Renal cortical epithelial cell (primary cell): ENCODE data around the gene FAM13A. TPM values are rescaled to one million over a fixed set of nuclear protein-coding genes. Genes with fewer than 3 reads are reported as not detected.
"Not testable (repeated sequence)": the region's sequence is repeated elsewhere in the genome, so short reads cannot be mapped to it uniquely, and the experiment has no call there.

ENCODE experiments used
- DNase-seq: peaks from one replicate; pipeline ENCODE4 v3.0.0-alpha.2; 2011; ENCODE audit warnings: low read depth
- total RNA-seq: library from RNA; depleted of rRNA; stranded (reverse); fragments of >200 nt; gene quantifications from 2 replicates; pipeline ENCODE4 v1.2.3, GENCODE V29; 2014

Gene FAM13A
- total RNA-seq = 5.0 and 22.9 TPM in 2 replicates

- peak; percentile 99 for DNase-seq
Measured at GRCh38 chr4:89056953-89057398, at the start of gene FAM13A. FAM13A (minus strand) TSS chr4:89057185; CDS start chr4:89056964, 221 bp downstream.

- DNase-seq = no peak
Measured at GRCh38 chr4:89105726-89106125, 48.7 kb upstream of the FAM13A start.

DNA sequence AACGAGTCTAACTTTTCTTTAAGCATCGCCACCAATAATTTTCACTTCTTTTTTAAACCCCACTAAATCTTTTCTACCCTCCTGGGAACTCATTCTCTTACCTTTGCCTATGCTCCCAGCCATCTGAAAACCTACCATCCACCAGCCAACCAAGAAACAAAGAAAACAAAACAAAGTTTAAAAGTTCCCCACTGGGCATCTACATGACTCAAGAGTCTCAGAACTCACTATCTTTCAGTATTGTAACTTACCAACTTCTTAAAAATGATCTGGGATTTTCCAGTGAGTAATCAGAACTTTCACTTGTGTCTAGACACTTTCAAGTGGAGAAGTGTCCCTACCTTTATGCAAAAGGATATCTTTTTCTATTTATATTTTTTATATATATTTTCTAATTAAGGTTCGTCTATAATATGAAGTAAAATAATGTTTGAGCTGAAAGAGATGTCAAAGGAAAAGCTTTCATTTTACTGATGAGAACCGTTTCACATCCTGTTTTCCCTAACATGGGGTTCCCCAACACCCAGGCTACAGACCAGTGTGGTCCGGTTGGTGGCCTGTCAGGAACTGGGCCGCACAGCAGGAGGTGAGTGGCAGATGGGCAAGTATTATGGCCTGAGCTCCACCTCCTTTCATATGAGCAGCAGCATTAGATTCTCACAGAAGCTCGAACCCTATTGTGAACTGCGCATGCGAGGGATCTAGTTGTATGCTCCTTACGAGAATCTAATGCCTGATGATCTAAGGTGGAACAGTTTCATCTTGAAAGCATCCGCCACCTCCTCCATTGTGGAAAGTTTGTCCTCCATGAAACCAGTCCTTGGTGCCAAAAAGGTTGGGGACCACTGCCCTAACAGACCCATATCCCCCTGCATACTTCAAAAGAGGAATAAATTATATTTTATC, 44.5 kb upstream of the FAM13A start:
- DNase-seq = no peak

DNA sequence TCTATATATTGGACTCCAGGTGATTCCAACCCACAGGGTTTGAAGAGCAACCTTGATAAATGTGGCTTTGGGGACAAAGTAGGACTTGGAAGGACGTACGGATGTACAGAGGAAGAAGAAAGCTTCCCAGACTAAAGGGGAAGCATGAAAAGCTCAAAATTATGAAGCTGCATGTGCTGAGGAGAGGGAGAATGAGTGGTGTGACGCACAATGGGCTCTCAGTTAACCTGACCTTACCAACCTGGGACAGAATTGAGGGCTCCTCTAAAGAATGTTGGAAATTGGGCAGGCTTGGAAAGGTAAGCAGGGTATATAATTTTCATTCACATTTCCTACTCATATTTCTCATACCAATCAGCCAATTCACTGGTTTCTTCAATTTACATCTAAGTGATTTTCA, 43.9 kb upstream of the FAM13A start:
- no peak for DNase-seq

DNA sequence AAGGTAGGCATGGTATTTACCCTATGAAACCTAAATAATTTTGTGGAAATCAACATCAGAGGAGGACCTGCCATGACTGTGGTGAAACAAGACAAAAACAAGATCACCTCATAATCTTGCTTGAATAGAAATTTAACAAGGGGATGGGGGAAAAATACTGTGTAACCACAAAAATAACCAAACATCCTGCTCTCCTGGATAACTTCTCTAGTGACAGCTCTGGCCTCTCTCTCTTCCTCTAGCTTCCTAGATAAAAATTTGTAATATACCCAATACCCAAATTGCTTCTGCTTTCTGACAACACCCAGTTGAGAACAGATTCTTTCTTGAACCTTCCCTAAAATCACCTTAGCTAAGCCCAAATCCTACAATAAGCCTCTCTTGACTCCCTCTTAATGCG, 42.5 kb upstream of the FAM13A start:
- no peak for DNase-seq

DNA sequence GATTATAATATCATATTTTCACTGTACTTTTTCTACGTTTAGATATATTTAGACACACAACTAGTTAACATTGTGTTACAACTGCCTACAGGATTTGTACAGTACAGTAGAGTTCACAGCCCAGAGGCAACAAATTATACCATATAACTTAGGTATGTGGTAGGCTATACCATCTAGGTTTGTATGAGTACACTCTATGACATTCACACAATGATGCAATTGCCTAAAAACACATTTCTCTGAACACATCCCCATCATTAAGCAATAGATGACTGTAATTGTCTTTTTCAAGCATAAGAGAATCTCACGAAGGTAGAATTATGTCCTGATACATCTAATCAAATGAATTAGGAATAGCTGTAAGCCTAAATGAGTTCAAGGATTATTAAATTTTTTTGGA, 42.0 kb upstream of the FAM13A start:
- no peak for DNase-seq

DNA sequence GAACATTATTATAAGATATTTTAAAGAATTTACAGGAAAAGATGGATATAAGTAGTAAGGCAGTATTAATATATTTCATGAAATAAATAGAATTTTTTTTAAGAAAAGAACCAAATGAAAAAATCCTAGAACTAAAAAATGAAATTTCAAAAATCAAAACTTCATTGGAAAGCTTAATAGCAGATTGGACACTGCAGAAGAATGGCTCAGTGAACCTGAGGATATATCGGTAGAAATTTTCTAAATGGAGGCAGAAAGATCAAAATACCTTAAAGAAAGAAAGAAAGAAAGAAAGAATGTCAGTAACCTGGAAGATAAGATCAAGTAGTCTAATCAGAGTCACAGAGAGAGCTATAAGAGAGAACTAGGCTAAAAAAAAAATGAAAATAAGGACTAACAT, 21.3 kb upstream of the FAM13A start:
- DNase-seq = no peak

GRCh38 chr4:89077761-89078160, 20.8 kb upstream of the FAM13A start:
- DNase-seq = no peak

DNA sequence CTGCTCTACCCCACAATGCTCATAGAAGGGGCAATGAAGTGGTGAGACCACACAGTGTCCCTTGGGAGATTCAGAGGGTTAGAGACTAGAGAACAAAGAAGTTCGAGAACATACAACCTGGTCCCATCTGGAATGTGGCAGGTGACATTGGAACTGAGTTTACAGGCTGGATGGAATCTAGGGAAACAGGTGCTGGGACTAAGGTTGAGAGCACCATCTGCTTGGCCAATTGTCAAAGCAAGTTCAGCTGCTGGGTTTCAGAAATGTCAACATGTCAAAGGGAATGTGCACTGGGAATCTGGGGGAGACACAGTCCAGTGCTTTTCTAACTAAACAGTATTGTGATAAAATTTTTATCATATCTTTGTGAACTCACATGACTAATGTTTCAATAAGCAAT, 15.9 kb upstream of the FAM13A start:
- no peak for DNase-seq

- DNase-seq = no peak
Measured at GRCh38 chr4:89071311-89071710, 14.3 kb upstream of the FAM13A start.

- DNase-seq = no peak
Measured at GRCh38 chr4:89070041-89070440, 13.1 kb upstream of the FAM13A start.

DNA sequence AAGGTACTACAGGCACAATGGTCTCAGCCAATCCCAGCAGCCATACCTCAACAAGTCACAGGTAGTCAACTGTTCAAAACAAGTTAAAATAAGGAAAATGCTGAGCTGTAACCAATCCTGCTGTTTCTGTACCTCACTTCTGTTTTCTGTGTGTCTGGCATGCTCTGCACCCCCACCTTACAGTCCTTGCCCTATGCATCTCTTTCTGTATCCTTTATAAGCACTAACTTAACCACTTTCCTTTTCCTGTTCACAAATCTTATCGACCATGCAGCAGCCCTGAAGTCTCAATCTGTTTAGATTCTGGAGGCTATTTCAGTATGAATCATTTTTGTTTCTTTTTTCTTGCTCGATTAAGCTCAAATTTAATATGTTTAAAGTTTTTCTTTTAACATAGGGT, 12.5 kb upstream of the FAM13A start:
- no peak for DNase-seq

DNA sequence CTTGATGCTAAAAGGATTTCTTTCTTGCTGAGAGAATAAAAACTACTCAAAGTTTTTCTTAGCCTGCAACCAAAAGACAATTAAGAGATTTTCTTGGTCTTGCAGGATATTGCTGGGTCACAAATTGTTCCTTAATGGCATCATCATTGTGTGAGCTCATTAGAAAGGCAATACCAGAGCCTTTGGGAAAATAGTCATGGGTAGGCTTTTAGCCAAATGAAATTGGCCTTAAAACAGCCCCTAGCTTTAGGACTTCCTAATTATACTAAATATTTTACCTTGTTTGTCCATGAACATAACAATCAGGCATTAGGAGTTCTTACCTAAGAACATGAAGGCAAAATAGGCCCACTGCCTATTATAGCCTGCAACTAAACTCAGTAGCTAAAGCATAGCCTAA, 10.4 kb upstream of the FAM13A start:
- DNase-seq = peak; percentile 13

DNA sequence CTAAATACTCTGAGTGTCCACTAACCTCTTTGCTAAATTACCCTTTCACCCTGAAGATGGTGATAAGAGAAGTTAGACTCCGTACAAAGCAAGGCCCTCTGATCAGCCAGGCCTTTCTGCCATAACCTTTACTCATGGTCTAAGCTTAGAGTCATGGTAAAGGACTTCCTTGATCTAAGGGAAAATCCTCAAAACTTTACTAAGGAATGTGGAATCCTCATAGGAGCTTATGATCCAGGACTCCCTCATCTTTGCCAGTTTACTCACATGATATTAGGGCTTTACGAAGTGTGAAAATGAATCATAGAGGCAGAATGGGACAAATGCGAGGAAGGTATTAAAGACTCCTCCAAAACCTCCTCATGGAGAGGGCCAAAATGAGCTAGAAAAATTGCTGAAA, 7.9 kb upstream of the FAM13A start:
- peak; percentile 19 for DNase-seq

DNA sequence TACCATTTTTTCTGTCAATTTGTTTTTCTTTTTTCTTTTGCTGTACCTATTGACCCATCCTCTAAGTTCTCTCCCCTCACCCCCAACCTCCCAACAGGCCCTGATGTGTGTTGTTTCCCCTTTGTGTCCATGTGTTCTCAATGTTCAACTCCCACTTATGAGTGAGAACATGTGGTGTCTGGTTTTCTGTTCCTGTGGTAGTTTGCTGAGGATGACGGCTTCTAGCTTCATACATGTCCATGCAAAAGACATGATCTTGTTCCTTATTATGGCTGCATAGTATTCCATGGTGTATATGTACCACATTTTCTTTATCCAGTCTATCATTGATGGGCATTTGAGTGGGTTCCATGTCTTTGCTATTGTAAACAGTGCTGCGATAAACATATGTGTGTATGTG, 859 bp upstream of the FAM13A start:
- not testable (repeated sequence) for DNase-seq

- DNase-seq = no peak
Measured at GRCh38 chr4:89056292-89056952, 563 bp downstream of the FAM13A start.

DNA sequence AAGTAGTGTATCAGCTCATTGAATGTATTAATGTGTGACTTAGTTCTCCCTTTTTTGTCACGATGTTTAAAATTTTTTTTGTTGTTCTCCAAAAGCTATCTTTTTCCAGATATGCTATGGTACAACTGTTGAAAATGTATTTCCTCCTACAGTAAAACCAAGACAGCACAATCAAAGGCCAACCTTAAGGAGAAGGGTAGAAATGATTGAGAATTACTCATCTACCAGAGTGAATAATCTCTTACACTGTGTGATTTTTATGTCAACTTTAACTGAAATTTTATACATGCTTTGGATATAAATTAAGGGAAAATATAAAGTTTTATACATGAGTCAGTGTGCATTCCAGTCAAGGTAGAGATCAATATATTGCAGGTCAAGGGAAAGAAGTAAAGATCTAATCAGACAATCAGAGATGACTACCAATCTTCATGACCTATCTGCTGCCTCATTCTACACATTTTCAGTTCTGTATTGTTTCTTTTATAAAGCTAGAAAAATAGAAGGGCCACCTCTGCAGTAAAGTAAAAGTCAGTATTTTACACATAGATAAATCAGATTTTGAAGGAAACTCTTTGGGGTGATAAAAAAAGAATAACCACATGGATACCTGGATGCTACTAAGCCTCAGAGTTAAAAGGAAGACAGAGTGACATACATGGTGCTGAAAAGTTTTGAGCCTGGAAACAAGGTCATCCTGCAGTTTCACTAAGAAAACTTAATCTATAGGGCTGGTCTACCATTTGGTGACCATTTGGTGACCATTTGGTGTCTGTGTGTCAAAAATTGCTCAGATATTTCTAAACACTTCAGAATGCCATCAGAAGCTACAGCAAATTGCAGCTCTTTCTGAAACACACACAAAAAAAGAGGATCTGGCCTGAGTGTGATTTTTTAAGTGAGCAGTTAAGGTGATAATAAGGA, 1.6 kb downstream of the FAM13A start:
- DNase-seq = no peak

GRCh38 chr4:89054627-89055026, 2.4 kb downstream of the FAM13A start:
- DNase-seq = no peak

DNA sequence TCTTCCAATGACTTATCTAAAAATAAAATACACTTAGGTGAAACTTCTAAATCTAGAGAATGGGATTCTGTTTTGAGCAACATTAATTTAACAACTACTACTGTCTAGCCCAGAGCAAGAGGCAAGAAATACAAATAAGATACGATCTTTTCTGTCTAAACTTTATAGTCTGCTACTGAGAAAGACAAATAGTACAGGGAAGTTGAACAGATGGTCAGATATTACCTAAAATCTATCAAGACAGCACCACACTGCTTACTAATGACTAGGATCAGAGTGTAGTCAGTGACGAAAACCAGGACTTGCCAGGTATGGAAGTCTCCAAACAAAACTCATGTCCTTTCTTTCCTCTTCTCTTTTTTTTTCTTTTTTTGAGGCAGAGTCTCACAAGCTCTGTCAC, 7.1 kb downstream of the FAM13A start:
- no peak for DNase-seq

- no peak for DNase-seq
Measured at GRCh38 chr4:89048906-89049601, 7.9 kb downstream of the FAM13A start.

GRCh38 chr4:89044147-89044900, 12.7 kb downstream of the FAM13A start:
- DNase-seq = no peak
